Erythroblast (primary cell): ENCODE results near the gene B4GALNT3.

Source experiments
- DNase-seq, 2 experiments: peaks; one replicate each; lab custom pipeline; 2025; lab: John Stamatoyannopoulos, UW
- GATA1 ChIP-seq: IDR thresholded peaks from 2 replicates; pipeline ENCODE4 v1.6.1; 2011; ENCODE audit warnings: low read depth, mild to moderate bottlenecking, control low read depth, low read length, moderate library complexity
- POLR2A ChIP-seq: IDR thresholded peaks from 2 replicates; pipeline ENCODE4 v1.6.1; 2011; ENCODE audit warnings: mild to moderate bottlenecking, low read length

The B4GALNT3 gene

GRCh38 chr12:531951-532585 lies 72.3 kb downstream of the B4GALNT3 start:
- DNase-seq, result no peak
- TF ChIP-seq POLR2A (no peak), GATA1 (no peak)

GRCh38 chr12:532908-533565 lies 73.3 kb downstream of the B4GALNT3 start:
- DNase-seq, result no peak
- TF ChIP-seq POLR2A, result no peak
- TF ChIP-seq GATA1, result no peak

DNA sequence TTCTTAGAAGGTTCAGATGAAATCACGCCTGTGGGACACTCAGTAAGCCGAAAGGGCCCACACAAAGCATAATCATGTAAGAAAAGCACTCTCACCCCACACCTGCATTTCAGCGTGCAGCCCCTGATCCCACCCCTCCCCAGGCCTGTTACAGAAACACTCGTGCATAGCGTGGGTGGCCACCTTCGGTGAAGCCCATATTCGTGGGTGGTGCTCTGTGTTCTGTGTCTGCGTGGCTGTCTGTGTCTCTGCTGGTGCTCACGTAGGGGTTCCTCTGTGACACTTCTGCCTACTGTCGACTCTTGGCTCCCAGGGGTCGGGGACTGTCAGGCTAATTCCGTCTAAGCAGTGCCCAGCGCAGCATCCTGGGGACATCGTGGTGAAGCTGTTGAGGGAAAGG lies 74.0 kb downstream of the B4GALNT3 start:
- TF ChIP-seq POLR2A (no peak), GATA1 (no peak)
- no peak for DNase-seq

GRCh38 chr12:534216-534615 lies 74.5 kb downstream of the B4GALNT3 start:
- no peak for DNase-seq
- TF ChIP-seq GATA1 (no peak), POLR2A (no peak)

DNA sequence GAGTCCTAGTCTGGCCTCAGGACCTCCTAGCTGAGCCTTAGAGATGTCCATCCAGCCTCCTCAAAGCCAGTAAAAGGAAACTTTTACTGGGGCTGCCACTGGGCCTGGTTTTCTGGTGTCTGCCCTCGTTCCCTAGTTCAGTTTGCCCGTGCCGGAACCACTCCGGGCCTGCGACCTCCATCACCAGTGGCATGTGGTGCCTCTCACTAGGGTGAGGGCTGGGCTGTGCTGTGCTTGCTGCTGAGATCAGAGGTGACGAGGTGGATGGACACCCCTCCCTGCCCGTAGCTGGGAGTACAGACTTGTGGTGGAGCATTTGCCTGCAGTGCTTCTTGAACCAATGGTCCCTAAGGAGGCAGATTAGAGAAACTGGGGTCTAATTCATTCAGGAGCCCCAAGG lies 75.7 kb downstream of the B4GALNT3 start:
- no peak for DNase-seq
- TF ChIP-seq GATA1 (no peak), POLR2A (no peak)

- TF ChIP-seq GATA1 (no peak), POLR2A (no peak)
- no peak for DNase-seq
These were observed 77.1 kb downstream of the B4GALNT3 start for GRCh38 chr12:536751-537245.

DNA sequence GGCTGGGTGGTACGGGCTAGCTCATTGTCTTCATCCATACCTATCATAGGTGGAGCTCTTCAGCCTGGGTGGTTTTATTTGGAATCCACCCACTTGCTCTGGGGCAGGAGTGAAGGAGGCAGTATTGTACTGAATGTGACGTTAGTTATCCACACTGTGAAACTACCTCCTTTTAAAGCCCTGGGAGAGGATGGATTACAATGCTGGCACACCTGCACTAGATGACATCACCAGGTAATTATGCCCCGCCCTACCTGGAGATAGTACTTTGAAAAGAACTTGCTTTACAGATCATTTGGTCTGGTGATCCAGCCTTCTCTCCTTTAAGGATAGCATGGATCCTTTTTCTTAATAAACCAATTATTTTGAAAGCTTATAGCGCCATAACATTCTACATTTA lies 78.0 kb downstream of the B4GALNT3 start:
- DNase-seq, result no peak
- TF ChIP-seq POLR2A, result no peak
- TF ChIP-seq GATA1, result no peak

GRCh38 chr12:538731-539539 lies 79.2 kb downstream of the B4GALNT3 start:
- TF ChIP-seq POLR2A (no peak), GATA1 (no peak)
- DNase-seq, result peak in 1 of 2 experiments; percentile 10

- no peak for DNase-seq
These were observed 80.0 kb downstream of the B4GALNT3 start for GRCh38 chr12:539540-540310.

DNA sequence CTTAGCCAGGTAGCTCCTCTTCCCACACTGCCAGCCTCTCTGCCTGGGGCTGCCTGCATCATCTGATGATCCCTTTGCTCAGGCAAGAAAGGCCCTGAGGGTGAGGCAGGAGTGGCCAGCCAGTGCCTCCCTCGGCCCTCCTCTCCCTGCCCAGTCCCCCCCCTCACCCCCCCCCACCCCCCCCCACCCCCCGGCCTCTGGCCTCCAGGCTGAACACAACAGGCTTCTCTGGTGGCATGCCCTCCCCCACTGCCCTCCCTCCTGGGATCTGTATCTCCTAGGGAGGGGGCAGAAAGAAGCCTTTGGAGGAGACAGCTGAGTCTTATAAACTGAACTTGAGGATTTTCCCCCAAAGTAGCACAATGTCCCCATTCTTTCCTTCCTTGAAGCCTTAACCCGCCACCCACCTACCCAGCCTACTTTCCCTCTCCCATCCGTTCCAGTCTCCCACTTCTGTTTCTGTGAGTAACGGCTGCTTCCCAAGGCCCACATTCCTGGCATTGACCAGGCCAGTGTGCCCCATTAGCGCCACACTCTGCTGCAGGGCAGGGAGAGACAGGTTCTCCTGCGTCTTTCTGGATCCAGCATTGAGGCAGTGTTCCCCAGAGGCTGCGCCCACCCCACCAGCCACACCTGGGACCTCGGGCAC lies 82.1 kb downstream of the B4GALNT3 start:
- DNase-seq, result no peak
- TF ChIP-seq GATA1, result no peak
- TF ChIP-seq POLR2A, result no peak

More at GRCh38 chr12:539540-540310, 80.0 kb downstream of the B4GALNT3 start:
- TF ChIP-seq POLR2A (no peak), GATA1 (no peak)

- TF ChIP-seq GATA1 (no peak), POLR2A (no peak)
- no peak for DNase-seq
These were observed 82.8 kb downstream of the B4GALNT3 start for GRCh38 chr12:542395-543113.

GRCh38 chr12:543114-543451 lies 83.3 kb downstream of the B4GALNT3 start:
- DNase-seq, result no peak
- TF ChIP-seq GATA1 (no peak), POLR2A (no peak)

DNA sequence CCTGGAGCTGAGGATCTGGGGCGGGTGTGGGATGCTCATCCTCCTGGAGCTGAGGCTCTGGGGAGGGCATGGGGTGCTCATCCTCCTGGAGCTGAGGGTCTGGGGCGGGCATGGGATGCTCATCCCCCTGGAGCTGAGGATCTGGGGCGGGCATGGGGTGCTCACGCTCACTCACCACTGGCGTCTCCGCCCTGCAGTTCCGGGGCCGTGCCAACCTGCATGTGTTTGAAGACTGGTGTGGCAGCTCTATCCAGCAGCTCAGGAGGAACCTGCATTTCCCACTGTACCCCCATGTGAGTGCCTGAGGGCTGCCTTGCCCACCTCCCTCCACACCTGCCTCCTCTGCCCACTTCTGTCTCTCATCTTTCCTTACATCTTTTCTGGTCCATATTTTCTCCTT lies 84.4 kb downstream of the B4GALNT3 start:
- TF ChIP-seq POLR2A (no peak), GATA1 (no peak)
- DNase-seq, result no peak
